SK-N-MC (cell line): ENCODE measurements around the gene PCGF5.

Experiments used
- EZH2 ChIP-seq: fragments of 200-600 bp; sonication (generic); IDR thresholded peaks from one replicate; pipeline ENCODE4 v1.6.1; 2017; ENCODE audit warnings: antibody characterized with exemption
- FOXP2 ChIP-seq: optimal IDR thresholded peaks from 2 replicates; pipeline ENCODE3; 2011; ENCODE audit warnings: mild to moderate bottlenecking, moderate library complexity; ENCODE audit not compliant: insufficient read depth; ENCODE audit errors: extremely low read length, control extremely low read depth
- POLR2AphosphoS5 ChIP-seq: IDR thresholded peaks from 2 replicates; pipeline ENCODE4 v1.6.1; 2012; ENCODE audit warnings: mild to moderate bottlenecking, low read depth, low read length, borderline replicate concordance

DNA sequence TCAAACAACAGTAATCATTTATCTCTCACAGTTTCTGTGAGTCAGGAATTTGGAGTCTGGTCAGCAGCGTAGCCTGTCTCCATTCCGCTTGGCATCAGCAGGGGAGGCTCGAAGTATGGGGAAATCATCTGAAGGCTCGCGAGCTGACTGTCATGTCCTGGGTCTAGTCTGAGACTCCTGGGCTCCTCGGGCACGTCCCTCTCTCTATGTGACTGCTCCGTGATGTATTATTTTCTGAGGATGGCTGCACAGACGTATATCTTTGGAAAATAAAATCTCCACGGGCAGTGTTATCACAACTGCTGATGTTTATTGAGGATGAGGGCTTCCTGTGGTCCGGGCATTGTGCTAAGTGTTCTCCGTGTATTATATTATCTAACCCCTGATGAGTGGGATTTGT is 23.3 kb upstream of the PCGF5 start:
- TF ChIP-seq POLR2AphosphoS5 (no peak), FOXP2 (no peak), EZH2 (no peak)
